ENCODE data around the gene CEACAM7. TPM values are rescaled to one million over a fixed set of nuclear protein-coding genes. Genes with fewer than 3 reads are reported as not detected.

The CEACAM7 gene
- total RNA-seq, 1 experiment from 2014 or later: not detected

GRCh38 chr19:41718761-41719160 lies 30.7 kb upstream of the CEACAM7 start:
- H3K18ac ChIP-seq (ENCODE audit: insufficient read length, low read depth, low read length): no peak overlapping the region
- H3K14ac ChIP-seq (ENCODE audit: insufficient read depth, low read length): no peak overlapping the region
- no peak overlapping the region for H3T11ph ChIP-seq (ENCODE audit: low read length)
- no peak for DNase-seq
- H3K4ac ChIP-seq (ENCODE audit: low read depth, low read length): no peak overlapping the region
- H3K4me2 ChIP-seq (ENCODE audit: insufficient read depth, insufficient read length, low read length): no peak overlapping the region
- H3K27ac ChIP-seq (ENCODE audit: insufficient read length, low read depth, low read length): no peak overlapping the region
- no peak overlapping the region for H2BK12ac ChIP-seq (ENCODE audit: insufficient read length, low read depth, low read length)
- no peaks in the 10 kb centered on the region for H3K79me2 ChIP-seq (ENCODE audit: insufficient read depth, low read length)
- H3K36me3 Mint-ChIP-seq (ENCODE audit: insufficient read depth in 1 of 3, low read depth in 3 of 3): peaks cover 0 to 32% (median 2%) of the 10 kb centered on the region in 3 experiments; a peak in 5 of 7 replicates
- no peak overlapping the region for H4K8ac ChIP-seq (replicated peaks; ENCODE audit: insufficient read length, low read depth, low read length)
- H2AFZ ChIP-seq (ENCODE audit: low read length): no peak overlapping the region
- H4K5ac ChIP-seq (ENCODE audit: insufficient read length, low read depth, low read length): no peak overlapping the region
- TF ChIP-seq CTCF (conservative IDR thresholded peaks at IDR 0.05): no peak
- H3K4me3 Mint-ChIP-seq: no peak overlapping the region
- H3K9me3 Mint-ChIP-seq: peaks cover 83 to 93% of the 10 kb centered on the region in 2 experiments
- no peaks in the 10 kb centered on the region for H3K27me3 ChIP-seq (ENCODE audit: insufficient read depth, low read length)
- H3K56ac ChIP-seq (ENCODE audit: insufficient read length, low read depth, low read length): no peak overlapping the region
- no peaks in the 10 kb centered on the region for H3K79me1 ChIP-seq (ENCODE audit: insufficient read depth, low read depth, low read length, poor library complexity, severe bottlenecking)
- no peak overlapping the region for H2AK5ac ChIP-seq (ENCODE audit: insufficient read length, low read length)
- H4K91ac ChIP-seq (ENCODE audit: insufficient read length, low read depth, low read length): no peak overlapping the region
- H3K9me3 ChIP-seq (ENCODE audit: control insufficient read depth, low read depth, low read length): peaks cover 34% of the 10 kb centered on the region
- WGBS (ENCODE audit: extremely low coverage, insufficient read length, low lambda C conversion rate): no CpG with 5 or more reads among the region's 6 CpGs
- H3K4me1 Mint-ChIP-seq: no peaks in the 10 kb centered on the region
- H2BK15ac ChIP-seq (ENCODE audit: low read depth, low read length): no peak overlapping the region
- no peak overlapping the region for H2BK20ac ChIP-seq (ENCODE audit: low read depth, low read length, poor library complexity, severe bottlenecking)
- no peaks in the 10 kb centered on the region for H4K20me1 ChIP-seq (ENCODE audit: control insufficient read depth, insufficient read depth, insufficient read length)
- no peak overlapping the region for H2BK120ac ChIP-seq (ENCODE audit: low read depth, low read length, poor library complexity, severe bottlenecking)
- no peaks in the 10 kb centered on the region for H3K23me2 ChIP-seq (ENCODE audit: insufficient read length, low read depth, low read length, poor library complexity, severe bottlenecking)
- H3K23ac ChIP-seq (ENCODE audit: insufficient read length, low read depth, low read length): no peak overlapping the region
- H2BK5ac ChIP-seq (ENCODE audit: insufficient read length, low read length): no peak overlapping the region
- no peaks in the 10 kb centered on the region for H3K4me1 ChIP-seq (ENCODE audit: insufficient read depth, low read length)
- no peak overlapping the region for H3K27ac Mint-ChIP-seq
- no peaks in the 10 kb centered on the region; the same call in none of the 2 replicates for H3K27me3 Mint-ChIP-seq (ENCODE audit: low read depth)
- H3K9ac ChIP-seq (ENCODE audit: extremely low read depth, insufficient read length, low read length): no peak overlapping the region
